Testis (tissue), 2 donors: ENCODE measurements around the gene SIKE1.
"Not testable (repeated sequence)": the region's sequence is repeated elsewhere in the genome, so short reads cannot be mapped to it uniquely, and the experiment has no call there.

Experiments
- POLR2A ChIP-seq: fragments of 450-650 bp; IDR thresholded peaks from one replicate; pipeline ENCODE4 v1.6.1; 2017; ENCODE audit warnings: antibody characterized with exemption, mild to moderate bottlenecking, moderate library complexity
- TF ChIP-seq, protein P1 (sequence below), 3 experiments: fragments of 450-650 bp in 2 of 3; fragments of 200-600 bp in 1 of 3; sonication (generic) in 1 of 3; IDR thresholded peaks; one replicate each; pipeline ENCODE4 v1.5.1; 2016 to 2019; ENCODE audit warnings: antibody characterized with exemption in 3 of 3, mild to moderate bottlenecking in 2 of 3, moderate library complexity in 1 of 3

DNA sequence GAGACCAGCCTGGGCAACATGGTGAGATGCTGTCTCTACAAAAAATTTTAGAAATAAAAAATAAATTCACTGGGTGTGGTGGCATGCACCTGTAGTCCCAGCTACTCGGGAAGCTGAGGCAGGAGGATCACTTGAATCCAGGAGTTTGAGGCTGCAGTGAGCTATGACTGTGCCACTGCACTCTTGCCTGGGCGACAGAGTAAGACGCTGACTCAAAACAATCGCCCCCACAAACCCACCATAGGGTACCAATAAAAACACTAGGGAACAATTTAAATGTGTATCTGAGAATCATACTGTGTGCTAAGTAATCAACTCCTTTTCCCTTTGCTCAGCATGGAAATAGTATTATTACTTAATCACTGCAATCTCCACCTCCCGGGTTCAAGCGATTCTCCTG, 26.8 kb downstream of the SIKE1 start:
- TF ChIP-seq, protein P1, sequence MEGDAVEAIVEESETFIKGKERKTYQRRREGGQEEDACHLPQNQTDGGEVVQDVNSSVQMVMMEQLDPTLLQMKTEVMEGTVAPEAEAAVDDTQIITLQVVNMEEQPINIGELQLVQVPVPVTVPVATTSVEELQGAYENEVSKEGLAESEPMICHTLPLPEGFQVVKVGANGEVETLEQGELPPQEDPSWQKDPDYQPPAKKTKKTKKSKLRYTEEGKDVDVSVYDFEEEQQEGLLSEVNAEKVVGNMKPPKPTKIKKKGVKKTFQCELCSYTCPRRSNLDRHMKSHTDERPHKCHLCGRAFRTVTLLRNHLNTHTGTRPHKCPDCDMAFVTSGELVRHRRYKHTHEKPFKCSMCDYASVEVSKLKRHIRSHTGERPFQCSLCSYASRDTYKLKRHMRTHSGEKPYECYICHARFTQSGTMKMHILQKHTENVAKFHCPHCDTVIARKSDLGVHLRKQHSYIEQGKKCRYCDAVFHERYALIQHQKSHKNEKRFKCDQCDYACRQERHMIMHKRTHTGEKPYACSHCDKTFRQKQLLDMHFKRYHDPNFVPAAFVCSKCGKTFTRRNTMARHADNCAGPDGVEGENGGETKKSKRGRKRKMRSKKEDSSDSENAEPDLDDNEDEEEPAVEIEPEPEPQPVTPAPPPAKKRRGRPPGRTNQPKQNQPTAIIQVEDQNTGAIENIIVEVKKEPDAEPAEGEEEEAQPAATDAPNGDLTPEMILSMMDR (IDR thresholded peaks at IDR 0.05): not testable (repeated sequence)
- not testable (repeated sequence) for TF ChIP-seq POLR2A
